ENCODE results near the gene OR2S2.

OR2S2 gene

GRCh38 chr9:35930521-35930920 lies 27.4 kb downstream of the OR2S2 start:
- Histone ChIP-seq H3K4me2 (ENCODE audit: insufficient read depth, low read length, poor library complexity, severe bottlenecking) (no peak overlapping the region), H3K4me3 (ENCODE audit: low read length in 2 of 2) (no peak overlapping the region), H3K4me1 (ENCODE audit: control insufficient read depth in 2 of 2, insufficient read depth in 1 of 2, low read depth in 1 of 2, low read length in 2 of 2) (no peaks in the 10 kb centered on the region), H2BK120ac (ENCODE audit: low read depth, low read length) (no peak overlapping the region), H3K23ac (ENCODE audit: low read depth, low read length, poor library complexity) (no peak overlapping the region), H2BK5ac (ENCODE audit: low read length) (no peak overlapping the region), H2BK15ac (ENCODE audit: low read length) (no peak overlapping the region), H3K79me1 (ENCODE audit: low read depth, low read length) (no peaks in the 10 kb centered on the region), H4K8ac (ENCODE audit: low read depth, low read length) (no peak overlapping the region), H3K14ac (ENCODE audit: low read length) (no peak overlapping the region), H3K36me3 (replicated peaks in 1 of 2; ENCODE audit: control insufficient read depth in 2 of 2, insufficient read depth in 2 of 2, low read length in 2 of 2) (no peaks in the 10 kb centered on the region), H2AK5ac (ENCODE audit: low read depth, low read length) (no peak overlapping the region), H4K91ac (ENCODE audit: low read depth, low read length, poor library complexity) (no peak overlapping the region), H3K27ac (replicated peaks; ENCODE audit: low read length) (no peak overlapping the region), H2BK12ac (ENCODE audit: low read length) (no peak overlapping the region), H2AFZ (ENCODE audit: low read length) (no peak overlapping the region), H3K27me3 (ENCODE audit: control insufficient read depth in 3 of 3, insufficient read depth in 3 of 3, low read depth in 1 of 3, low read length in 3 of 3) (no peaks in the 10 kb centered on the region), H3K18ac (ENCODE audit: low read length) (no peak overlapping the region), H3K9me3 (replicated peaks in 1 of 2; ENCODE audit: control insufficient read depth in 2 of 2, insufficient read depth in 1 of 2, low read depth in 1 of 2, low read length in 2 of 2) (no peaks in the 10 kb centered on the region), H3K4ac (ENCODE audit: low read length) (no peak overlapping the region), H3K9ac (ENCODE audit: low read depth, low read length, poor library complexity) (no peak overlapping the region)
- DNase-seq (ENCODE audit: low spot score) = no peak

- Histone ChIP-seq H3K4me2 (ENCODE audit: insufficient read depth, low read length, poor library complexity, severe bottlenecking) (no peak overlapping the region), H2BK15ac (ENCODE audit: low read length) (no peak overlapping the region), H3K9ac (ENCODE audit: low read depth, low read length, poor library complexity) (no peak overlapping the region), H3K23ac (ENCODE audit: low read depth, low read length, poor library complexity) (no peak overlapping the region), H2AFZ (ENCODE audit: low read length) (peak overlapping the region; percentile 32), H3K4me1 (ENCODE audit: control insufficient read depth in 2 of 2, insufficient read depth in 1 of 2, low read depth in 1 of 2, low read length in 2 of 2) (peaks cover 0 to 1% of the 10 kb centered on the region in 2 donors), H2BK120ac (ENCODE audit: low read depth, low read length) (no peak overlapping the region), H2BK12ac (ENCODE audit: low read length) (no peak overlapping the region), H4K8ac (ENCODE audit: low read depth, low read length) (no peak overlapping the region), H3K4ac (ENCODE audit: low read length) (no peak overlapping the region), H2BK5ac (ENCODE audit: low read length) (no peak overlapping the region), H2AK5ac (ENCODE audit: low read depth, low read length) (no peak overlapping the region), H3K4me3 (ENCODE audit: low read length in 2 of 2) (no peak overlapping the region), H3K79me1 (ENCODE audit: low read depth, low read length) (no peaks in the 10 kb centered on the region), H3K27ac (replicated peaks; ENCODE audit: low read length) (no peak overlapping the region), H3K9me3 (replicated peaks in 1 of 2; ENCODE audit: control insufficient read depth in 2 of 2, insufficient read depth in 1 of 2, low read depth in 1 of 2, low read length in 2 of 2) (no peaks in the 10 kb centered on the region), H3K27me3 (ENCODE audit: control insufficient read depth in 3 of 3, insufficient read depth in 3 of 3, low read depth in 1 of 3, low read length in 3 of 3) (no peaks in the 10 kb centered on the region), H3K36me3 (replicated peaks in 1 of 2; ENCODE audit: control insufficient read depth in 2 of 2, insufficient read depth in 2 of 2, low read length in 2 of 2) (no peaks in the 10 kb centered on the region), H4K91ac (ENCODE audit: low read depth, low read length, poor library complexity) (no peak overlapping the region), H3K14ac (ENCODE audit: low read length) (no peak overlapping the region), H3K18ac (ENCODE audit: low read length) (no peak overlapping the region)
- WGBS, 2 donors (ENCODE audit: extremely low coverage in 2 of 2, insufficient read length in 2 of 2, insufficient replicate concordance in 1 of 2) = no CpG with 5 or more reads among the region's 6 CpGs
- no peak for DNase-seq (ENCODE audit: low spot score)
Measured at GRCh38 chr9:35929453-35929718, 28.6 kb downstream of the OR2S2 start.

GRCh38 chr9:35928591-35929452 lies 29.1 kb downstream of the OR2S2 start:
- Histone ChIP-seq H3K4ac (ENCODE audit: low read length) (peak overlapping the region; percentile 84), H4K91ac (ENCODE audit: low read depth, low read length, poor library complexity) (no peak overlapping the region), H2BK15ac (ENCODE audit: low read length) (no peak overlapping the region), H4K8ac (ENCODE audit: low read depth, low read length) (no peak overlapping the region), H3K14ac (ENCODE audit: low read length) (no peak overlapping the region), H2AFZ (ENCODE audit: low read length) (peak overlapping the region; percentile 32), H3K27me3 (ENCODE audit: control insufficient read depth in 3 of 3, insufficient read depth in 3 of 3, low read depth in 1 of 3, low read length in 3 of 3) (no peaks in the 10 kb centered on the region), H2AK5ac (ENCODE audit: low read depth, low read length) (no peak overlapping the region), H3K4me1 (ENCODE audit: control insufficient read depth in 2 of 2, insufficient read depth in 1 of 2, low read depth in 1 of 2, low read length in 2 of 2) (peaks cover 0 to 7% of the 10 kb centered on the region in 2 donors), H2BK120ac (ENCODE audit: low read depth, low read length) (no peak overlapping the region), H3K36me3 (replicated peaks in 1 of 2; ENCODE audit: control insufficient read depth in 2 of 2, insufficient read depth in 2 of 2, low read length in 2 of 2) (no peaks in the 10 kb centered on the region), H3K27ac (replicated peaks; ENCODE audit: low read length) (no peak overlapping the region), H3K4me3 (ENCODE audit: low read length in 2 of 2) (no peak overlapping the region), H3K9me3 (replicated peaks in 1 of 2; ENCODE audit: control insufficient read depth in 2 of 2, insufficient read depth in 1 of 2, low read depth in 1 of 2, low read length in 2 of 2) (no peaks in the 10 kb centered on the region), H2BK12ac (ENCODE audit: low read length) (no peak overlapping the region), H3K79me1 (ENCODE audit: low read depth, low read length) (no peaks in the 10 kb centered on the region), H3K9ac (ENCODE audit: low read depth, low read length, poor library complexity) (no peak overlapping the region), H2BK5ac (ENCODE audit: low read length) (no peak overlapping the region), H3K18ac (ENCODE audit: low read length) (no peak overlapping the region), H3K23ac (ENCODE audit: low read depth, low read length, poor library complexity) (no peak overlapping the region), H3K4me2 (ENCODE audit: insufficient read depth, low read length, poor library complexity, severe bottlenecking) (no peak overlapping the region)
- no peak for DNase-seq (ENCODE audit: low spot score)
- no CpG with 5 or more reads among the region's 9 CpGs for WGBS, 2 donors (ENCODE audit: extremely low coverage in 2 of 2, insufficient read length in 2 of 2, insufficient replicate concordance in 1 of 2)

- Histone ChIP-seq H3K79me1 (ENCODE audit: low read depth, low read length) (no peaks in the 10 kb centered on the region), H3K23ac (ENCODE audit: low read depth, low read length, poor library complexity) (no peak overlapping the region), H3K14ac (ENCODE audit: low read length) (no peak overlapping the region), H2BK15ac (ENCODE audit: low read length) (no peak overlapping the region), H4K91ac (ENCODE audit: low read depth, low read length, poor library complexity) (no peak overlapping the region), H3K4me2 (ENCODE audit: insufficient read depth, low read length, poor library complexity, severe bottlenecking) (no peak overlapping the region), H2AFZ (ENCODE audit: low read length) (peak overlapping the region; percentile 79), H3K27ac (replicated peaks; ENCODE audit: low read length) (no peak overlapping the region), H3K9ac (ENCODE audit: low read depth, low read length, poor library complexity) (no peak overlapping the region), H4K8ac (ENCODE audit: low read depth, low read length) (no peak overlapping the region), H3K4ac (ENCODE audit: low read length) (no peak overlapping the region), H3K18ac (ENCODE audit: low read length) (no peak overlapping the region), H3K4me1 (ENCODE audit: control insufficient read depth in 2 of 2, insufficient read depth in 1 of 2, low read depth in 1 of 2, low read length in 2 of 2) (peaks cover 0 to 12% of the 10 kb centered on the region in 2 donors), H3K36me3 (replicated peaks in 1 of 2; ENCODE audit: control insufficient read depth in 2 of 2, insufficient read depth in 2 of 2, low read length in 2 of 2) (no peaks in the 10 kb centered on the region), H2BK5ac (ENCODE audit: low read length) (no peak overlapping the region), H3K27me3 (ENCODE audit: control insufficient read depth in 3 of 3, insufficient read depth in 3 of 3, low read depth in 1 of 3, low read length in 3 of 3) (no peaks in the 10 kb centered on the region), H3K9me3 (replicated peaks in 1 of 2; ENCODE audit: control insufficient read depth in 2 of 2, insufficient read depth in 1 of 2, low read depth in 1 of 2, low read length in 2 of 2) (no peaks in the 10 kb centered on the region), H2BK120ac (ENCODE audit: low read depth, low read length) (no peak overlapping the region), H3K4me3 (ENCODE audit: low read length in 2 of 2) (no peak overlapping the region), H2AK5ac (ENCODE audit: low read depth, low read length) (no peak overlapping the region), H2BK12ac (ENCODE audit: low read length) (no peak overlapping the region)
- WGBS, 2 donors (ENCODE audit: extremely low coverage in 2 of 2, insufficient read length in 2 of 2, insufficient replicate concordance in 1 of 2) = no CpG with 5 or more reads among the region's 9 CpGs
- DNase-seq (ENCODE audit: low spot score) = no peak
Measured at GRCh38 chr9:35923927-35924763, 33.8 kb downstream of the OR2S2 start.
